Measurements from ENCODE around the gene DBT.

DNA sequence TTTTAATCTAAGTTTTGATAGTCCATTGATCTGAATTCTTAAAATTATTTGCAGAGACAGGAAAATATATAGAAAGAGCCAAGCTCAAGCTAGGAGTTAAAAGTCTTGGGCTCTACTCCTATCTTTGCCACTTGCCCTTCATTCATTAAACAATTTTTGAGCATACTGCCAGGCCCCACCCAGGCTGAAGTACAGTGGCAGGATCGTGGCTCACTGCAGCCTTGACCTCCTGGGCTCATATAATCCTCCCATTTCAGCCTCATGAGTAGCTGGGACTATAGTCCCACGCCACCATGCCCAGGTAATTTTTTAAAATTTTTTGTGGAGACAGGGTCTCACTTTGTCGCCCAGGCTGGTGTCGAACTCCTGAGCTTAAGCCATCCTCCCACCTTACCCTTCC, 108.4 kb downstream of the DBT start:
- TF ChIP-seq, protein P1, sequence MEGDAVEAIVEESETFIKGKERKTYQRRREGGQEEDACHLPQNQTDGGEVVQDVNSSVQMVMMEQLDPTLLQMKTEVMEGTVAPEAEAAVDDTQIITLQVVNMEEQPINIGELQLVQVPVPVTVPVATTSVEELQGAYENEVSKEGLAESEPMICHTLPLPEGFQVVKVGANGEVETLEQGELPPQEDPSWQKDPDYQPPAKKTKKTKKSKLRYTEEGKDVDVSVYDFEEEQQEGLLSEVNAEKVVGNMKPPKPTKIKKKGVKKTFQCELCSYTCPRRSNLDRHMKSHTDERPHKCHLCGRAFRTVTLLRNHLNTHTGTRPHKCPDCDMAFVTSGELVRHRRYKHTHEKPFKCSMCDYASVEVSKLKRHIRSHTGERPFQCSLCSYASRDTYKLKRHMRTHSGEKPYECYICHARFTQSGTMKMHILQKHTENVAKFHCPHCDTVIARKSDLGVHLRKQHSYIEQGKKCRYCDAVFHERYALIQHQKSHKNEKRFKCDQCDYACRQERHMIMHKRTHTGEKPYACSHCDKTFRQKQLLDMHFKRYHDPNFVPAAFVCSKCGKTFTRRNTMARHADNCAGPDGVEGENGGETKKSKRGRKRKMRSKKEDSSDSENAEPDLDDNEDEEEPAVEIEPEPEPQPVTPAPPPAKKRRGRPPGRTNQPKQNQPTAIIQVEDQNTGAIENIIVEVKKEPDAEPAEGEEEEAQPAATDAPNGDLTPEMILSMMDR (IDR thresholded peaks at IDR 0.05), result no peak
- no peak for TF ChIP-seq POLR2A (IDR thresholded peaks at IDR 0.05)

Data from testis (tissue), 2 donors.